ENCODE measurements around the gene FOXA3. TPM values are rescaled to one million over a fixed set of nuclear protein-coding genes. Genes with fewer than 3 reads are reported as not detected.

The FOXA3 gene
- total and polyA plus RNA-seq, 2 donors (not counting 3 experiments of a cell fraction or from before 2014, with no cell fraction given): 0.06 TPM; not detected in 1

DNA sequence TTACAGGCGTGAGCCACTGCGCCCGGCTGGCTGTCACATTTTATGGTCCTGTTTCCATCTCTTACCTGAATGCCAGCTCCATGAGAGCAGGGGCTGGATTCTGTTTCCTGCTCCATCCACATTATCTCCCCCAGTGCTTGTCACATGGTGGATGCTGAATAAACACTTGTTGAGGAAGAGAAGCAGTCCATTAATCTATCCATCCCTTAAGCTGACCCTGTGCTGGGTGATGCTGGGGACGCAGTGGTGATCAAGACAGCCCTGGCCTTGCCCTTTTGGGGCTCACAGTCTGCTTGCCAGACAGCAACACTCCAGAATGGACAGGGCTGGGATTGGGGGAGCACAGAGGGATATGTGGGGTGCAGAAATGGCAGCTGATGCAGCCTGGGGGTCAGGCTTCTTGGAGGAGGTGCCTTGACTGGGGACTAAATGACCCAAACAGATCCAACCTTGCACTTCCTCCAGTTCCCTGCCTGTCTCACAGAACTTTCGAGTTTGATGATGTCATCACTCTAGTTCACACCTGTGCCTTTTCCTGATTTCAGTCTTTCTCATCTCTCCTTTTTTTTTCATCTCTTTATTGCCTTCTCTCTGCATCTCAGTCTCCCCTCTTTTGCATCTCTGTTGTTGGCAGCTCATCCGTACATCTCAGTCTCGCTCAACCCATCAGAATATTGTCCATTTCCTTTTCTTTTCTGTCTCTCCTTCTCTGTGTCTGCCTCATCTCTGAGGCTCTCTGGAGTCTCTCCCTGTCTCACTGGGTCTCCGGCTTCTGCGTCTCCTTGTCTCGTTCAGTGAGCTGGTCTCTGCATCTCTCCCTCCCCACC is 17.2 kb downstream of the FOXA3 start:
- no TSS peak for BruUV-seq (replicated peaks)
- no peaks in the 10 kb centered on the region for H3K36me3 ChIP-seq (ENCODE audit: control insufficient read depth in 2 of 2, extremely low read depth in 1 of 2, insufficient read depth in 2 of 2, low read length in 2 of 2)

More for the DNA sequence above, 17.2 kb downstream of the FOXA3 start:
- CTCF ChIA-PET: interaction anchor here (1.3 to 2.2 kb wide), 4 partner anchors 13 to 384 kb away, joined by 3 to 24 read pairs (median 9); partner anchors contain the start of genes FOXA3 and SYMPK
- Histone ChIP-seq H3K9me3 (replicated peaks; ENCODE audit: control insufficient read depth, insufficient read depth, low read length) (no peaks in the 10 kb centered on the region), H3K4me2 (ENCODE audit: insufficient read depth, low read length) (no peak overlapping the region), H4K20me1 (replicated peaks; ENCODE audit: control insufficient read depth, extremely low read depth, insufficient read depth, low read length) (no peaks in the 10 kb centered on the region), H3K27ac (ENCODE audit: insufficient read depth, low read depth, low read length) (no peak overlapping the region), H3K4me3 (replicated peaks in 1 of 3; ENCODE audit: insufficient read depth in 1 of 3, low read depth in 1 of 3, low read length in 3 of 3) (no peak overlapping the region), H3K27me3 (ENCODE audit: control insufficient read depth in 2 of 2, insufficient read depth in 2 of 2, low read length in 2 of 2) (no peaks in the 10 kb centered on the region), H3K9ac (replicated peaks; ENCODE audit: extremely low read depth, insufficient read depth, low read length) (no peak overlapping the region), H3K79me2 (ENCODE audit: control insufficient read depth, insufficient read depth, low read length) (peaks cover 3% of the 10 kb centered on the region), H3K9me1 (replicated peaks; ENCODE audit: control insufficient read depth, extremely low read depth, insufficient read depth, low read length) (no peaks in the 10 kb centered on the region), H2AFZ (ENCODE audit: low read depth, low read length) (no peak overlapping the region), H3K4me1 (ENCODE audit: control insufficient read depth, extremely low read depth, insufficient read depth, low read length) (peaks cover 6% of the 10 kb centered on the region)
- intact Hi-C loops (cut with micrococcal nuclease) (no loop called here), dilution Hi-C loops (cut with MboI; ENCODE audit: extremely low pct_ligation_motif_present, low sequenced_read_pairs) (no loop called here)
- no peak for FAIRE-seq
- POLR2A ChIA-PET: interaction anchor here (0.7 kb wide), 1 partner anchor 10 kb away, joined by 3 read pairs; no protein-coding TSS in a partner anchor
- TF ChIP-seq FOS (IDR thresholded peaks at IDR 0.05; ENCODE audit: borderline replicate concordance, insufficient read depth, low read length) (no peak), JUN (IDR thresholded peaks at IDR 0.05; ENCODE audit: borderline replicate concordance, insufficient read depth, insufficient read length, low read depth) (no peak), GATA2 (IDR thresholded peaks at IDR 0.05; ENCODE audit: insufficient read depth, insufficient read length, low read depth, low read length) (no peak), POLR2A (IDR thresholded peaks at IDR 0.05; ENCODE audit: low read depth, low read length) (no peak), MYC (IDR thresholded peaks at IDR 0.05; ENCODE audit: low read depth, low read length) (no peak), EZH2 (IDR thresholded peaks at IDR 0.05; ENCODE audit: borderline replicate concordance, low read depth, low read length, severe bottlenecking) (no peak), POLR2AphosphoS5 (IDR thresholded peaks at IDR 0.05; ENCODE audit: insufficient read depth, low read depth, low read length) (no peak)
- TF ChIP-seq, protein P1, sequence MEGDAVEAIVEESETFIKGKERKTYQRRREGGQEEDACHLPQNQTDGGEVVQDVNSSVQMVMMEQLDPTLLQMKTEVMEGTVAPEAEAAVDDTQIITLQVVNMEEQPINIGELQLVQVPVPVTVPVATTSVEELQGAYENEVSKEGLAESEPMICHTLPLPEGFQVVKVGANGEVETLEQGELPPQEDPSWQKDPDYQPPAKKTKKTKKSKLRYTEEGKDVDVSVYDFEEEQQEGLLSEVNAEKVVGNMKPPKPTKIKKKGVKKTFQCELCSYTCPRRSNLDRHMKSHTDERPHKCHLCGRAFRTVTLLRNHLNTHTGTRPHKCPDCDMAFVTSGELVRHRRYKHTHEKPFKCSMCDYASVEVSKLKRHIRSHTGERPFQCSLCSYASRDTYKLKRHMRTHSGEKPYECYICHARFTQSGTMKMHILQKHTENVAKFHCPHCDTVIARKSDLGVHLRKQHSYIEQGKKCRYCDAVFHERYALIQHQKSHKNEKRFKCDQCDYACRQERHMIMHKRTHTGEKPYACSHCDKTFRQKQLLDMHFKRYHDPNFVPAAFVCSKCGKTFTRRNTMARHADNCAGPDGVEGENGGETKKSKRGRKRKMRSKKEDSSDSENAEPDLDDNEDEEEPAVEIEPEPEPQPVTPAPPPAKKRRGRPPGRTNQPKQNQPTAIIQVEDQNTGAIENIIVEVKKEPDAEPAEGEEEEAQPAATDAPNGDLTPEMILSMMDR (IDR thresholded peaks at IDR 0.05; ENCODE audit: extremely low read depth in 1 of 2, insufficient read depth in 1 of 2, low read depth in 1 of 2, low read length in 2 of 2): no peak
- TF ChIP-seq, protein P2, sequence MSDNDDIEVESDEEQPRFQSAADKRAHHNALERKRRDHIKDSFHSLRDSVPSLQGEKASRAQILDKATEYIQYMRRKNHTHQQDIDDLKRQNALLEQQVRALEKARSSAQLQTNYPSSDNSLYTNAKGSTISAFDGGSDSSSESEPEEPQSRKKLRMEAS (IDR thresholded peaks at IDR 0.05; ENCODE audit: insufficient read depth, insufficient read length): no peak
- no peak for DNase-seq (ENCODE audit: low read depth, low spot score)
